ENCODE data around the gene MTMR12. TPM values are rescaled to one million over a fixed set of nuclear protein-coding genes. Genes with fewer than 3 reads are reported as not detected.
"Not testable (repeated sequence)": the region's sequence is repeated elsewhere in the genome, so short reads cannot be mapped to it uniquely, and the experiment has no call there.

The MTMR12 gene
- total RNA-seq, 4 donors from 2014 or later: 35.8 to 40.0 (median 38.1) TPM

- WGBS, 2 donors: 71 to 80% methylated on average over 6 to 7 of the region's 7 CpGs
- H3K27ac ChIP-seq: no peak overlapping the region
- H3K27me3 ChIP-seq: no peaks in the 10 kb centered on the region
- no peaks in the 10 kb centered on the region for H3K4me1 ChIP-seq
- H3K9me3 ChIP-seq: peaks cover 0 to 8% (median 4%) of the 10 kb centered on the region in 4 donors
- no peak overlapping the region for H3K4me3 ChIP-seq
- DNase-seq (ENCODE audit: low spot score in 2 of 2): no peak
- no peak for TF ChIP-seq CTCF (IDR thresholded peaks at IDR 0.05)
- TF ChIP-seq EP300 (IDR thresholded peaks at IDR 0.05): no peak
- no peak for TF ChIP-seq POLR2A (IDR thresholded peaks at IDR 0.05)
- no peaks in the 10 kb centered on the region for H3K36me3 ChIP-seq
These were observed 7.3 kb upstream of the MTMR12 start for GRCh38 chr5:32319926-32320543.

- WGBS, 2 donors: 67 to 71% methylated on average over 7 of the region's 7 CpGs
- H3K4me3 ChIP-seq: no peak overlapping the region
- H3K4me1 ChIP-seq: no peaks in the 10 kb centered on the region
- peaks cover 0 to 8% (median 4%) of the 10 kb centered on the region in 4 donors for H3K9me3 ChIP-seq
- no peaks in the 10 kb centered on the region for H3K27me3 ChIP-seq
- no peak overlapping the region for H3K27ac ChIP-seq
- TF ChIP-seq CTCF (IDR thresholded peaks at IDR 0.05): no peak
- no peak for TF ChIP-seq POLR2A (IDR thresholded peaks at IDR 0.05)
- DNase-seq (ENCODE audit: low spot score in 2 of 2): no peak
- no peaks in the 10 kb centered on the region for H3K36me3 ChIP-seq
These were observed 6.7 kb upstream of the MTMR12 start for GRCh38 chr5:32319392-32319791.

- WGBS, 2 donors: 69 to 85% methylated on average over 6 to 7 of the region's 7 CpGs
- no peak for DNase-seq (ENCODE audit: low spot score in 2 of 2)
- H3K4me1 ChIP-seq: peaks cover 0 to 6% (median under 1%) of the 10 kb centered on the region in 4 donors
- H3K9me3 ChIP-seq: peaks cover 0 to 8% (median 3%) of the 10 kb centered on the region in 4 donors
- H3K4me3 ChIP-seq: no peak overlapping the region
- TF ChIP-seq POLR2A (IDR thresholded peaks at IDR 0.05) (no peak), EP300 (IDR thresholded peaks at IDR 0.05) (no peak), CTCF (IDR thresholded peaks at IDR 0.05) (no peak)
- no peaks in the 10 kb centered on the region for H3K36me3 ChIP-seq
- H3K27ac ChIP-seq: no peak overlapping the region
- no peaks in the 10 kb centered on the region for H3K27me3 ChIP-seq
These were observed 4.3 kb upstream of the MTMR12 start for GRCh38 chr5:32317041-32317440.

DNA sequence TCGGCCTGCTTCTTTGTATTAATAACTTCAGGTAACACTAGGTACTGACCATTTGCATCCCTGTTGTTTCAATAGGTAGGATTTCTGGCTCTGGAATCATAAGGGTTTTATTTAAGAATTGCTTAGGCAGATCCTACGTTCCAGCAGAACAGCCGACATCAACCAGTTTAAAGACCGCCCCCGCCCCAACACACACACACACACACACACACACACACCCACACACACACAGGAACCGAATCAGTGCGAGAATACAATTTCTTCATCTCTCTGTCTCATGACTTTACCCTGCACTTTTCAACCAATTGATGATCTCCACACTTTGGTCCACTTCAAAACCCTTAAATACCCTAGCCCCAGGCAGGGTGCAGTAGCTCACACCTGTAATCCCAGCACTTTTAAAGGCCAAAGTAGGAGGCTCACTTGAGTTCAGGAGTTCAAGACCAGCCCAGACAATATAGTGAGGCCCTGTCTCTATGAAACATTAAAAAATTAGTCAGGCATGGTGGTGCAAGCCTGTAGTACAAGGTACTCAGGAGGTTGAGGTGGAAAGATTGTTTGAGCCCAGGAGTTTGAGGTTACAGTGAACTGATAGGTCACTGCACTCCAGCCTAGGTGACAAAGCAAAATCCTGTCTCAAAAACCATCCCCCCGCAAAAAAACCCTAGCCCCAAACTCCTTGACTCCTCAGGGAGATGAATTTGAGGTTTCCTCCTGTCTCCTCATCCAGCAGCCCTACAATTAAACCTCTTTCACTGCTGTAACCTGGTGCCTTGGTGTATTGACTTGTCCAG lies 2.7 kb upstream of the MTMR12 start:
- Histone ChIP-seq H3K9me3 (no peaks in the 10 kb centered on the region), H3K4me1 (peaks cover 0 to 21% (median 10%) of the 10 kb centered on the region in 4 donors), H3K27ac (no peak overlapping the region), H3K27me3 (no peaks in the 10 kb centered on the region), H3K4me3 (no peak overlapping the region), H3K36me3 (no peaks in the 10 kb centered on the region)
- TF ChIP-seq EP300 (IDR thresholded peaks at IDR 0.05): no peak
- TF ChIP-seq CTCF (IDR thresholded peaks at IDR 0.05): no peak
- no peak for TF ChIP-seq POLR2A (IDR thresholded peaks at IDR 0.05)
- no peak for DNase-seq (ENCODE audit: low spot score in 2 of 2)
- WGBS, 2 donors: 70 to 77% methylated on average over 8 of the region's 8 CpGs

DNA sequence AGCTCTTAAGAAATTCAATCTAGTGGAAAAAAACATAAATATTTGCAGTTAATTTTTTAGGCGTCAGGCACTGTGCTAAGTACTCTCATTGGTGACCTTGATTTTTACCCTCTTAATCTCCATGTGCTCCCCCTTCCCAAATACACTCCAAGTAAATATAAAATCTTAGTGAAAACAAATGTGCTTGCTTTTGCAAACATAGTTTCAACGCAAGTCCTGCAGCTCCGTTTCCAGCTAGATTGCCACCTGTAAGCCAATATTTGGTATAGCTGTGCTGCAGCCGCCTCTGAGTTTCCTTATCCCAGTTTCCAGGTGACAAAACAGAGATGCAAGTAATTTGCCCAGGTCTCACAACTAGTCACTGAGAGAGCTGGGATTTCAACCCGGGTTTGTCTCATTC lies 1.9 kb upstream of the MTMR12 start:
- TF ChIP-seq CTCF (IDR thresholded peaks at IDR 0.05): no peak
- no peak for TF ChIP-seq POLR2A (IDR thresholded peaks at IDR 0.05)
- TF ChIP-seq EP300 (IDR thresholded peaks at IDR 0.05): no peak
- H3K9me3 ChIP-seq: no peaks in the 10 kb centered on the region
- WGBS, 2 donors: 83 to 87% methylated on average over 5 of the region's 5 CpGs
- peaks cover 0 to 29% (median 10%) of the 10 kb centered on the region in 4 donors for H3K4me1 ChIP-seq
- no peak overlapping the region for H3K4me3 ChIP-seq
- no peak for DNase-seq (ENCODE audit: low spot score in 2 of 2)
- H3K36me3 ChIP-seq: no peaks in the 10 kb centered on the region
- no peak overlapping the region for H3K27ac ChIP-seq
- no peaks in the 10 kb centered on the region for H3K27me3 ChIP-seq

DNA sequence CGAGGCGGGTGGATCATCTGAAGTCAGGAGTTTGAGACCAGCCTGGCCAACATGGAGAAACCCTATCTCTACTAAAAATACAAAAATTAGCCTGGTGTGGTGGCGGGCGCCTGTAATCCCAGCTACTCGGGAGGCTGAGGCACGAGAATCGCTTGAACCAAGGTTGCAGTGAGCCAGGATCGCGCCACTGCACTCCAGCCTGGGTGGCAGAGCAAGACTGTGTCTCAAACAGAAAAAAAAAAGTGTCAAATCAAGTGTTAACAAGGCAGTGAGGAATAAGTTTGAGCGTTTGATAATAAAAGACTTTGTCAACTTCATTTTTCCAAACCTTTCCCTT lies 1.4 kb upstream of the MTMR12 start:
- WGBS, 2 donors: 88 to 90% methylated on average over 10 of the region's 10 CpGs
- H3K27ac ChIP-seq: not testable (repeated sequence)

More for the DNA sequence above, 1.4 kb upstream of the MTMR12 start:
- not testable (repeated sequence) for H3K36me3 ChIP-seq; DNase-seq (ENCODE audit: low spot score in 2 of 2); H3K27me3 ChIP-seq; H3K9me3 ChIP-seq; H3K4me3 ChIP-seq
- peaks cover 0 to 34% (median 12%) of the 10 kb centered on the region in 4 donors for H3K4me1 ChIP-seq
